H1 (cell line): Measurements from ENCODE around the gene KRT9. TPM values are rescaled to one million over a fixed set of nuclear protein-coding genes. Genes with fewer than 3 reads are reported as not detected.

ENCODE experiments used
- CTCF ChIA-PET: fragments of 300-600 bp; sonication (Branson Sonifier 250); formaldehyde crosslinking; loops from one replicate; lab custom pipeline; 2021; ENCODE audit not compliant: partially characterized antibody; lab: Charles Lee
- POLR2A ChIA-PET: fragments of 300-600 bp; sonication (Branson Sonifier 250); formaldehyde crosslinking; loops from one replicate; lab custom pipeline; 2021; ENCODE audit warnings: inconsistent platforms; ENCODE audit not compliant: partially characterized antibody; lab: Charles Lee
- DNase-seq, 2 experiments: peaks; one replicate each; pipeline versions ENCODE4 v3.0.0 to v3.0.0-alpha.2; 2010 to 2022; ENCODE audit warnings: low spot score in 2 of 2, low read depth in 1 of 2, mixed read lengths in 1 of 2
- FAIRE-seq: peaks from 2 replicates; lab custom pipeline; 2011; peaks lifted over from hg19 to GRCh38; lab: Jason Lieb, UNC
- H2AFZ ChIP-seq: 2 replicates; pipeline ENCODE4 v1.8.1; 2012; ENCODE audit warnings: low read length, inconsistent platforms
- H2AK5ac ChIP-seq: 2 replicates; pipeline ENCODE4 v1.6.1; 2013; ENCODE audit warnings: low read depth, low read length
- H2BK120ac ChIP-seq: replicated peaks from 2 replicates; pipeline ENCODE3; 2013; ENCODE audit warnings: low read depth, low read length, inconsistent platforms
- H2BK12ac ChIP-seq: 2 replicates; pipeline ENCODE4 v1.6.1; 2013; ENCODE audit warnings: low read depth, low read length
- H2BK15ac ChIP-seq: 2 replicates; pipeline ENCODE4 v1.6.1; 2013; ENCODE audit warnings: low read length
- H2BK20ac ChIP-seq: 2 replicates; pipeline ENCODE4 v1.6.1; 2013; ENCODE audit warnings: low read length
- H2BK5ac ChIP-seq: 2 replicates; pipeline ENCODE4 v1.6.1; 2013; ENCODE audit warnings: low read depth, low read length
- H3K14ac ChIP-seq: 2 replicates; pipeline ENCODE4 v1.6.1; 2013; ENCODE audit warnings: inconsistent platforms; ENCODE audit not compliant: insufficient read length
- H3K18ac ChIP-seq: 2 replicates; pipeline ENCODE4 v1.6.1; 2013; ENCODE audit warnings: low read length; ENCODE audit errors: extremely low read depth
- H3K23ac ChIP-seq: 2 replicates; pipeline ENCODE4 v1.6.1; 2013; ENCODE audit warnings: inconsistent platforms; ENCODE audit not compliant: insufficient read length
- H3K23me2 ChIP-seq: 2 replicates; pipeline ENCODE4 v1.6.1; 2013; ENCODE audit warnings: low read depth, low read length
- H3K27ac ChIP-seq: 2 replicates; pipeline ENCODE4 v1.6.1; 2011; ENCODE audit warnings: low read depth, low read length, inconsistent platforms
- H3K27me3 ChIP-seq, 4 experiments: replicated peaks in 1 of 4; 1 replicate in 1 of 4; 2 replicates in 3 of 4; pipeline versions ENCODE4 v1.6.1 to v1.8.1; 2011 to 2013; ENCODE audit warnings: low read length in 3 of 4, mild to moderate bottlenecking in 3 of 4, inconsistent platforms in 2 of 4, mixed read lengths in 2 of 4, moderate library complexity in 1 of 4; ENCODE audit not compliant: control insufficient read depth in 3 of 4, insufficient read depth in 3 of 4; ENCODE audit errors: extremely low read depth in 1 of 4
- H3K36me3 ChIP-seq, 4 experiments: 2 replicates each; pipeline versions ENCODE4 v1.6.1 to v1.8.1; 2011 to 2013; ENCODE audit warnings: mild to moderate bottlenecking in 4 of 4, low read length in 3 of 4, moderate library complexity in 2 of 4, control low read depth in 1 of 4, inconsistent platforms in 1 of 4; ENCODE audit not compliant: insufficient read depth in 4 of 4, control insufficient read depth in 2 of 4
- H3K4ac ChIP-seq: replicated peaks from 2 replicates; pipeline ENCODE3; 2013; ENCODE audit warnings: low read length, low read depth, mixed read lengths, inconsistent platforms; ENCODE audit not compliant: insufficient read length
- H3K4me1 ChIP-seq, 4 experiments: replicated peaks in 1 of 4; 1 replicate in 1 of 4; 2 replicates in 3 of 4; pipeline versions ENCODE4 v1.6.1 to v1.8.1; 2011 to 2013; ENCODE audit warnings: low read length in 3 of 4, inconsistent platforms in 2 of 4, mixed read lengths in 1 of 4; ENCODE audit not compliant: insufficient read depth in 4 of 4, control insufficient read depth in 3 of 4
- H3K4me2 ChIP-seq, 2 experiments: 2 replicates each; pipeline versions ENCODE4 v1.6.1 to v1.8.1; 2011 to 2013; ENCODE audit warnings: low read depth in 2 of 2, low read length in 2 of 2, control low read depth in 1 of 2, inconsistent platforms in 1 of 2, mild to moderate bottlenecking in 1 of 2; ENCODE audit not compliant: insufficient read depth in 1 of 2
- H3K4me3 ChIP-seq, 4 experiments: fragments of 200-600, 300-600 bp in 1 of 4; sonication (generic), shearing (Covaris generic), sonication (Bioruptor Twin) in 1 of 4; 2 replicates each; pipeline versions ENCODE4 v1.5.1 to v1.8.1; 2011 to 2016; ENCODE audit warnings: low read length in 4 of 4, low read depth in 3 of 4, control low read depth in 2 of 4, inconsistent platforms in 2 of 4, mild to moderate bottlenecking in 2 of 4, mixed read lengths in 1 of 4, moderate library complexity in 1 of 4; ENCODE audit not compliant: insufficient read depth in 2 of 4; ENCODE audit errors: extremely low read depth in 1 of 4
- H3K56ac ChIP-seq: replicated peaks from 2 replicates; pipeline ENCODE3; 2013; ENCODE audit warnings: low read depth, mild to moderate bottlenecking, mixed read lengths, low read length, inconsistent platforms; ENCODE audit not compliant: insufficient read length
- H3K79me1 ChIP-seq: 2 replicates; pipeline ENCODE4 v1.6.1; 2013; ENCODE audit warnings: low read depth, low read length, control low read depth
- H3K79me2 ChIP-seq, 2 experiments: 2 replicates each; pipeline versions ENCODE4 v1.6.1 to v1.8.1; 2012 to 2013; ENCODE audit warnings: low read length in 2 of 2, mild to moderate bottlenecking in 2 of 2, inconsistent platforms in 1 of 2; ENCODE audit not compliant: insufficient read depth in 2 of 2, control insufficient read depth in 1 of 2
- H3K9ac ChIP-seq, 4 experiments: replicated peaks in 1 of 4; 1 replicate in 1 of 4; 2 replicates in 3 of 4; pipeline versions ENCODE4 v1.6.1 to v1.8.1; 2011 to 2013; ENCODE audit warnings: low read depth in 3 of 4, low read length in 3 of 4, control low read depth in 2 of 4, mild to moderate bottlenecking in 2 of 4, moderate library complexity in 2 of 4, inconsistent platforms in 1 of 4; ENCODE audit errors: extremely low read depth in 1 of 4
- H3K9me3 ChIP-seq, 2 experiments: 2 replicates each; pipeline versions ENCODE4 v1.6.1 to v1.8.1; 2012 to 2013; ENCODE audit warnings: mild to moderate bottlenecking in 2 of 2, moderate library complexity in 2 of 2, control low read depth in 1 of 2, inconsistent platforms in 1 of 2, low read depth in 1 of 2, low read length in 1 of 2, mixed read lengths in 1 of 2; ENCODE audit not compliant: insufficient read depth in 2 of 2
- H4K20me1 ChIP-seq, 2 experiments: replicated peaks in 1 of 2; 2 replicates each; pipeline versions ENCODE3 to v1.8.1; 2011 to 2013; ENCODE audit warnings: inconsistent platforms in 2 of 2, low read length in 2 of 2, mild to moderate bottlenecking in 1 of 2; ENCODE audit not compliant: insufficient read depth in 2 of 2, control insufficient read depth in 1 of 2
- H4K5ac ChIP-seq: 2 replicates; pipeline ENCODE4 v1.6.1; 2013; ENCODE audit warnings: low read length, low read depth, mixed read lengths, inconsistent platforms; ENCODE audit not compliant: insufficient read length
- H4K8ac ChIP-seq: 2 replicates; pipeline ENCODE4 v1.8.0; 2013; ENCODE audit warnings: mild to moderate bottlenecking, moderate library complexity, low read length, inconsistent platforms; ENCODE audit not compliant: insufficient read depth; ENCODE audit errors: extremely low read depth
- H4K91ac ChIP-seq: replicated peaks from 2 replicates; pipeline ENCODE3; 2013; ENCODE audit warnings: low read length, mixed read lengths, inconsistent platforms; ENCODE audit not compliant: insufficient read length
- BACH1 ChIP-seq: IDR thresholded peaks from 2 replicates; pipeline ENCODE4 v1.6.1; 2012; ENCODE audit warnings: low read length, improper control_type of control experiment
- CBX8 ChIP-seq: fragments of 300-800, 300-1000 bp; sonication (generic); IDR thresholded peaks from 2 replicates; pipeline ENCODE4 v1.7.1; 2016; ENCODE audit warnings: low read depth, low read length, borderline replicate concordance
- CTBP2 ChIP-seq: IDR thresholded peaks from 2 replicates; pipeline ENCODE4 v1.7.0; 2011; ENCODE audit warnings: borderline replicate concordance, mild to moderate bottlenecking, moderate library complexity, mixed read lengths, low read length; ENCODE audit not compliant: insufficient read depth, insufficient read length
- FOSL1 ChIP-seq: IDR thresholded peaks from 2 replicates; pipeline ENCODE4 v1.6.1; 2011; ENCODE audit warnings: mild to moderate bottlenecking, low read depth, low read length, moderate library complexity; ENCODE audit not compliant: insufficient read depth
- HDAC6 ChIP-seq: IDR thresholded peaks from one replicate; pipeline ENCODE4 v1.7.1; 2012; ENCODE audit warnings: low read depth, mild to moderate bottlenecking, inconsistent platforms, low read length, moderate library complexity
- MAFK ChIP-seq: IDR thresholded peaks from 2 replicates; pipeline ENCODE4 v1.6.1; 2012; ENCODE audit warnings: low read depth, mild to moderate bottlenecking, improper control_type of control experiment, low read length
- ZNF274 ChIP-seq: IDR thresholded peaks from 2 replicates; pipeline ENCODE4 v1.7.0; 2012; ENCODE audit warnings: low read length, borderline replicate concordance; ENCODE audit errors: extremely low read depth
- WGBS, 2 experiments: shearing (Covaris generic) in 1 of 2; methylation state at CpG; one replicate each; pipeline versions ENCODE4 v1.1.6 to v1.1.7; 2013 to 2015; ENCODE audit warnings: low lambda C conversion rate in 2 of 2, mixed read lengths in 2 of 2, inconsistent platforms in 1 of 2, low coverage in 1 of 2, missing lambda C conversion rate in 1 of 2; ENCODE audit not compliant: insufficient replicate concordance in 2 of 2, insufficient coverage in 1 of 2, insufficient read length in 1 of 2; ENCODE audit errors: extremely low coverage in 1 of 2, missing lambda C conversion rate in 1 of 2; 5-methylcytosine and 5-hydroxymethylcytosine counted together
- polyA plus RNA-seq, 7 experiments: library from polyadenylated mRNA; depleted of rRNA in 3 of 7; stranded (reverse) in 5 of 7; unstranded in 2 of 7; fragments of >200 nt in 5 of 7; fragments of 200-250 nt in 2 of 7; gene quantifications; 1 replicate in 5 of 7; 2 replicates in 1 of 7; 4 replicates in 1 of 7; pipeline versions ENCODE4 v1.2.1 to v1.2.3, GENCODE V29; 2011 to 2013; ENCODE audit warnings: missing spikeins in 2 of 7, mixed read lengths in 2 of 7
- total RNA-seq: library from RNA; stranded (reverse); fragmentation: NEBNext Ultra II Directional; extraction: Animal tissue kit (Norgen Biotek cat#: 25700); gene quantifications from 2 replicates; pipeline ENCODE4 v1.2.1, GENCODE V29; 2021
- TF ChIP-seq, protein P1 (sequence below), 3 experiments: IDR thresholded peaks; 1 replicate in 2 of 3; 2 replicates in 1 of 3; pipeline versions ENCODE4 v1.5.1 to v1.6.1; 2011; ENCODE audit warnings: low read length in 3 of 3, mild to moderate bottlenecking in 3 of 3, inconsistent platforms in 2 of 3, low read depth in 1 of 3, moderate library complexity in 1 of 3; ENCODE audit not compliant: insufficient read depth in 1 of 3; ENCODE audit errors: control extremely low read depth in 1 of 3

KRT9 gene
- total and polyA plus RNA-seq, 2 of the 8 experiments (the other 6 are each of a cell fraction or from before 2014, with no cell fraction given), result not detected

DNA sequence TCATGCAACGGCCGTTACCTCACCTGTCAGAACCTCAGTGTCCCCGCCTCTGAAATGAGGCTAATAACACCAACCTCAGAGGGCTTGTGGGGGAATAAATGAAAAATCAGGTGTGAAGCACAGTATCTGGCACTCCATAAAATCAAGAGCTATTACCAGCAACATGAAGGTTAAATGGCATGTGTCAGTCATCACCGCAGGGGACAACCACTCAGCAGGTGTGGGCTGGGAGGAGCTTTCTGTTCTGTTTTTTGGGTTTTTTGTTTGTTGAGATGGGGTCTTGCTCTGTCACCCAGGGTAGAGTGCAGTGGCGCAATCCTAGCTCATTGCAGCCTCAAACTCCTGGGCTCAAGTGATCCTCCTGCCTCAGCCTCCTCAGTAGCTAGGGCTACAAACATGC is 26.9 kb downstream of the KRT9 start:
- Histone ChIP-seq H3K9me3 (no peaks in the 10 kb centered on the region; a peak in 1 of 4 replicates), H3K79me2 (no peaks in the 10 kb centered on the region), H4K91ac (no peak overlapping the region), H3K27ac (no peak overlapping the region), H3K23ac (no peak overlapping the region), H3K4me1 (peaks cover 8 to 28% (median 16%) of the 10 kb centered on the region in 4 experiments), H3K4me2 (peak overlapping the region in 1 of 2 experiments; percentile 21; a peak in 1 of 4 replicates), H3K56ac (no peak overlapping the region), H3K18ac (no peak overlapping the region; the same call in 1 of the 2 replicates), H3K14ac (no peak overlapping the region), H3K36me3 (no peaks in the 10 kb centered on the region), H3K9ac (0 out of 7 replicates have a peak overlapping the region, but pooled peaks of 1 of the 4 experiments have one; percentile 3), H4K20me1 (no peaks in the 10 kb centered on the region), H2AK5ac (no peak overlapping the region; the same call in 1 of the 2 replicates), H2BK15ac (0 out of 2 replicates have a peak overlapping the region, but pooled peaks have one; percentile 88), H4K5ac (peak overlapping the region; percentile 0), H2BK12ac (0 out of 2 replicates have a peak overlapping the region, but pooled peaks have one; percentile 75), H2BK120ac (no peak overlapping the region), H3K23me2 (no peaks in the 10 kb centered on the region), H3K27me3 (no peaks in the 10 kb centered on the region; a peak in 1 of 7 replicates), H2AFZ (0 out of 2 replicates have a peak overlapping the region, but pooled peaks have one; percentile 81), H3K79me1 (no peaks in the 10 kb centered on the region), H3K4ac (no peak overlapping the region), H2BK5ac (no peak overlapping the region), H3K4me3 (no peak overlapping the region), H4K8ac (peak overlapping the region; percentile 51; the same call in 1 of the 2 replicates), H2BK20ac (peak overlapping the region; percentile 80; the same call in 1 of the 2 replicates)
- FAIRE-seq (no peak), DNase-seq (no peak)
- ChIA-PET CTCF (interaction anchor here (0.6 to 21.2 kb wide), 15 partner anchors 9 to 684 kb away, joined by 3 to 492 read pairs (median 3); partner anchors contain the start of genes KRT13, KRT19, KRT35 and KRT36), POLR2A (interaction anchor here (0.6 to 16.2 kb wide), 7 partner anchors 19 to 319 kb away, joined by 3 to 293 read pairs (median 3); partner anchors contain the start of genes EIF1 and KRT19)
- WGBS, 2 experiments, result 94% methylated on average over 5 of the region's 5 CpGs; no CpG with 5 or more reads in 1 of the 2 experiments
- no peak for TF ChIP-seq MAFK
- TF ChIP-seq, protein P1, sequence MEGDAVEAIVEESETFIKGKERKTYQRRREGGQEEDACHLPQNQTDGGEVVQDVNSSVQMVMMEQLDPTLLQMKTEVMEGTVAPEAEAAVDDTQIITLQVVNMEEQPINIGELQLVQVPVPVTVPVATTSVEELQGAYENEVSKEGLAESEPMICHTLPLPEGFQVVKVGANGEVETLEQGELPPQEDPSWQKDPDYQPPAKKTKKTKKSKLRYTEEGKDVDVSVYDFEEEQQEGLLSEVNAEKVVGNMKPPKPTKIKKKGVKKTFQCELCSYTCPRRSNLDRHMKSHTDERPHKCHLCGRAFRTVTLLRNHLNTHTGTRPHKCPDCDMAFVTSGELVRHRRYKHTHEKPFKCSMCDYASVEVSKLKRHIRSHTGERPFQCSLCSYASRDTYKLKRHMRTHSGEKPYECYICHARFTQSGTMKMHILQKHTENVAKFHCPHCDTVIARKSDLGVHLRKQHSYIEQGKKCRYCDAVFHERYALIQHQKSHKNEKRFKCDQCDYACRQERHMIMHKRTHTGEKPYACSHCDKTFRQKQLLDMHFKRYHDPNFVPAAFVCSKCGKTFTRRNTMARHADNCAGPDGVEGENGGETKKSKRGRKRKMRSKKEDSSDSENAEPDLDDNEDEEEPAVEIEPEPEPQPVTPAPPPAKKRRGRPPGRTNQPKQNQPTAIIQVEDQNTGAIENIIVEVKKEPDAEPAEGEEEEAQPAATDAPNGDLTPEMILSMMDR (IDR thresholded peaks at IDR 0.05; ENCODE audit: control extremely low read depth in 1 of 3, insufficient read depth in 1 of 3, low read depth in 1 of 3, low read length in 3 of 3), result no peak
- TF ChIP-seq CTBP2, result no peak
- TF ChIP-seq BACH1, result no peak
- TF ChIP-seq CBX8, result no peak
- TF ChIP-seq HDAC6, result no peak
- TF ChIP-seq ZNF274, result no peak
- no peak for TF ChIP-seq FOSL1
